H1 (cell line): Measurements from ENCODE around the gene KHSRP. TPM values are rescaled to one million over a fixed set of nuclear protein-coding genes. Genes with fewer than 3 reads are reported as not detected.

Source experiments
- CTCF ChIA-PET: fragments of 300-600 bp; sonication (Branson Sonifier 250); formaldehyde crosslinking; loops from one replicate; lab custom pipeline; 2021; ENCODE audit not compliant: partially characterized antibody; lab: Charles Lee
- POLR2A ChIA-PET: fragments of 300-600 bp; sonication (Branson Sonifier 250); formaldehyde crosslinking; loops from one replicate; lab custom pipeline; 2021; ENCODE audit warnings: inconsistent platforms; ENCODE audit not compliant: partially characterized antibody; lab: Charles Lee
- DNase-seq, 2 experiments: peaks; one replicate each; pipeline versions ENCODE4 v3.0.0 to v3.0.0-alpha.2; 2010 to 2022; ENCODE audit warnings: low spot score in 2 of 2, low read depth in 1 of 2, mixed read lengths in 1 of 2
- FAIRE-seq: peaks from 2 replicates; lab custom pipeline; 2011; peaks lifted over from hg19 to GRCh38; lab: Jason Lieb, UNC
- H2AFZ ChIP-seq: 2 replicates; pipeline ENCODE4 v1.8.1; 2012; ENCODE audit warnings: low read length, inconsistent platforms
- H2AK5ac ChIP-seq: 2 replicates; pipeline ENCODE4 v1.6.1; 2013; ENCODE audit warnings: low read depth, low read length
- H2BK120ac ChIP-seq: replicated peaks from 2 replicates; pipeline ENCODE3; 2013; ENCODE audit warnings: low read depth, low read length, inconsistent platforms
- H2BK12ac ChIP-seq: 2 replicates; pipeline ENCODE4 v1.6.1; 2013; ENCODE audit warnings: low read depth, low read length
- H2BK15ac ChIP-seq: 2 replicates; pipeline ENCODE4 v1.6.1; 2013; ENCODE audit warnings: low read length
- H2BK20ac ChIP-seq: 2 replicates; pipeline ENCODE4 v1.6.1; 2013; ENCODE audit warnings: low read length
- H2BK5ac ChIP-seq: 2 replicates; pipeline ENCODE4 v1.6.1; 2013; ENCODE audit warnings: low read depth, low read length
- H3K14ac ChIP-seq: 2 replicates; pipeline ENCODE4 v1.6.1; 2013; ENCODE audit warnings: inconsistent platforms; ENCODE audit not compliant: insufficient read length
- H3K18ac ChIP-seq: 2 replicates; pipeline ENCODE4 v1.6.1; 2013; ENCODE audit warnings: low read length; ENCODE audit errors: extremely low read depth
- H3K23ac ChIP-seq: 2 replicates; pipeline ENCODE4 v1.6.1; 2013; ENCODE audit warnings: inconsistent platforms; ENCODE audit not compliant: insufficient read length
- H3K23me2 ChIP-seq: 2 replicates; pipeline ENCODE4 v1.6.1; 2013; ENCODE audit warnings: low read depth, low read length
- H3K27ac ChIP-seq: 2 replicates; pipeline ENCODE4 v1.6.1; 2011; ENCODE audit warnings: low read depth, low read length, inconsistent platforms
- H3K27me3 ChIP-seq, 4 experiments: replicated peaks in 1 of 4; 1 replicate in 1 of 4; 2 replicates in 3 of 4; pipeline versions ENCODE4 v1.6.1 to v1.8.1; 2011 to 2013; ENCODE audit warnings: low read length in 3 of 4, mild to moderate bottlenecking in 3 of 4, inconsistent platforms in 2 of 4, mixed read lengths in 2 of 4, moderate library complexity in 1 of 4; ENCODE audit not compliant: control insufficient read depth in 3 of 4, insufficient read depth in 3 of 4; ENCODE audit errors: extremely low read depth in 1 of 4
- H3K36me3 ChIP-seq, 4 experiments: 2 replicates each; pipeline versions ENCODE4 v1.6.1 to v1.8.1; 2011 to 2013; ENCODE audit warnings: mild to moderate bottlenecking in 4 of 4, low read length in 3 of 4, moderate library complexity in 2 of 4, control low read depth in 1 of 4, inconsistent platforms in 1 of 4; ENCODE audit not compliant: insufficient read depth in 4 of 4, control insufficient read depth in 2 of 4
- H3K4ac ChIP-seq: replicated peaks from 2 replicates; pipeline ENCODE3; 2013; ENCODE audit warnings: low read length, low read depth, mixed read lengths, inconsistent platforms; ENCODE audit not compliant: insufficient read length
- H3K4me1 ChIP-seq, 4 experiments: replicated peaks in 1 of 4; 1 replicate in 1 of 4; 2 replicates in 3 of 4; pipeline versions ENCODE4 v1.6.1 to v1.8.1; 2011 to 2013; ENCODE audit warnings: low read length in 3 of 4, inconsistent platforms in 2 of 4, mixed read lengths in 1 of 4; ENCODE audit not compliant: insufficient read depth in 4 of 4, control insufficient read depth in 3 of 4
- H3K4me2 ChIP-seq, 2 experiments: 2 replicates each; pipeline versions ENCODE4 v1.6.1 to v1.8.1; 2011 to 2013; ENCODE audit warnings: low read depth in 2 of 2, low read length in 2 of 2, control low read depth in 1 of 2, inconsistent platforms in 1 of 2, mild to moderate bottlenecking in 1 of 2; ENCODE audit not compliant: insufficient read depth in 1 of 2
- H3K4me3 ChIP-seq, 4 experiments: fragments of 200-600, 300-600 bp in 1 of 4; sonication (generic), shearing (Covaris generic), sonication (Bioruptor Twin) in 1 of 4; 2 replicates each; pipeline versions ENCODE4 v1.5.1 to v1.8.1; 2011 to 2016; ENCODE audit warnings: low read length in 4 of 4, low read depth in 3 of 4, control low read depth in 2 of 4, inconsistent platforms in 2 of 4, mild to moderate bottlenecking in 2 of 4, mixed read lengths in 1 of 4, moderate library complexity in 1 of 4; ENCODE audit not compliant: insufficient read depth in 2 of 4; ENCODE audit errors: extremely low read depth in 1 of 4
- H3K56ac ChIP-seq: replicated peaks from 2 replicates; pipeline ENCODE3; 2013; ENCODE audit warnings: low read depth, mild to moderate bottlenecking, mixed read lengths, low read length, inconsistent platforms; ENCODE audit not compliant: insufficient read length
- H3K79me1 ChIP-seq: 2 replicates; pipeline ENCODE4 v1.6.1; 2013; ENCODE audit warnings: low read depth, low read length, control low read depth
- H3K79me2 ChIP-seq, 2 experiments: 2 replicates each; pipeline versions ENCODE4 v1.6.1 to v1.8.1; 2012 to 2013; ENCODE audit warnings: low read length in 2 of 2, mild to moderate bottlenecking in 2 of 2, inconsistent platforms in 1 of 2; ENCODE audit not compliant: insufficient read depth in 2 of 2, control insufficient read depth in 1 of 2
- H3K9ac ChIP-seq, 4 experiments: replicated peaks in 1 of 4; 1 replicate in 1 of 4; 2 replicates in 3 of 4; pipeline versions ENCODE4 v1.6.1 to v1.8.1; 2011 to 2013; ENCODE audit warnings: low read depth in 3 of 4, low read length in 3 of 4, control low read depth in 2 of 4, mild to moderate bottlenecking in 2 of 4, moderate library complexity in 2 of 4, inconsistent platforms in 1 of 4; ENCODE audit errors: extremely low read depth in 1 of 4
- H3K9me3 ChIP-seq, 2 experiments: 2 replicates each; pipeline versions ENCODE4 v1.6.1 to v1.8.1; 2012 to 2013; ENCODE audit warnings: mild to moderate bottlenecking in 2 of 2, moderate library complexity in 2 of 2, control low read depth in 1 of 2, inconsistent platforms in 1 of 2, low read depth in 1 of 2, low read length in 1 of 2, mixed read lengths in 1 of 2; ENCODE audit not compliant: insufficient read depth in 2 of 2
- H4K20me1 ChIP-seq, 2 experiments: replicated peaks in 1 of 2; 2 replicates each; pipeline versions ENCODE3 to v1.8.1; 2011 to 2013; ENCODE audit warnings: inconsistent platforms in 2 of 2, low read length in 2 of 2, mild to moderate bottlenecking in 1 of 2; ENCODE audit not compliant: insufficient read depth in 2 of 2, control insufficient read depth in 1 of 2
- H4K5ac ChIP-seq: 2 replicates; pipeline ENCODE4 v1.6.1; 2013; ENCODE audit warnings: low read length, low read depth, mixed read lengths, inconsistent platforms; ENCODE audit not compliant: insufficient read length
- H4K8ac ChIP-seq: 2 replicates; pipeline ENCODE4 v1.8.0; 2013; ENCODE audit warnings: mild to moderate bottlenecking, moderate library complexity, low read length, inconsistent platforms; ENCODE audit not compliant: insufficient read depth; ENCODE audit errors: extremely low read depth
- H4K91ac ChIP-seq: replicated peaks from 2 replicates; pipeline ENCODE3; 2013; ENCODE audit warnings: low read length, mixed read lengths, inconsistent platforms; ENCODE audit not compliant: insufficient read length
- KDM5A ChIP-seq: fragments of 200-600 bp; IDR thresholded peaks from 2 replicates; pipeline ENCODE4 v1.7.1; 2012; ENCODE audit warnings: mild to moderate bottlenecking, low read length, inconsistent platforms, mixed read lengths
- RBBP5 ChIP-seq: IDR thresholded peaks from 2 replicates; pipeline ENCODE4 v1.7.1; 2012; ENCODE audit warnings: low read depth, mild to moderate bottlenecking, inconsistent platforms, low read length, moderate library complexity, borderline replicate concordance
- SAP30 ChIP-seq: fragments of 300-600 bp; sonication (generic); IDR thresholded peaks from 2 replicates; pipeline ENCODE4 v1.7.1; 2012; ENCODE audit warnings: low read length, moderate library complexity, mild to moderate bottlenecking, inconsistent platforms; ENCODE audit not compliant: insufficient read depth, insufficient replicate concordance
- SIN3A ChIP-seq, 2 experiments: IDR thresholded peaks in 1 of 2; conservative IDR thresholded peaks in 1 of 2; 2 replicates each; pipeline ENCODE4 v1.6.1; 2011 to 2012; ENCODE audit warnings: low read length in 2 of 2, improper control_type of control experiment in 1 of 2, low read depth in 1 of 2, mild to moderate bottlenecking in 1 of 2
- TAF1 ChIP-seq: IDR thresholded peaks from 2 replicates; pipeline ENCODE4 v1.6.1; 2011; ENCODE audit warnings: mild to moderate bottlenecking, low read depth, low read length
- TAF7 ChIP-seq: optimal IDR thresholded peaks from 2 replicates; pipeline ENCODE3; 2011; ENCODE audit warnings: low read depth, mild to moderate bottlenecking, inconsistent platforms, low read length, moderate library complexity, borderline replicate concordance
- WGBS, 2 experiments: shearing (Covaris generic) in 1 of 2; methylation state at CpG; one replicate each; pipeline versions ENCODE4 v1.1.6 to v1.1.7; 2013 to 2015; ENCODE audit warnings: low lambda C conversion rate in 2 of 2, mixed read lengths in 2 of 2, inconsistent platforms in 1 of 2, low coverage in 1 of 2, missing lambda C conversion rate in 1 of 2; ENCODE audit not compliant: insufficient replicate concordance in 2 of 2, insufficient coverage in 1 of 2, insufficient read length in 1 of 2; ENCODE audit errors: extremely low coverage in 1 of 2, missing lambda C conversion rate in 1 of 2; 5-methylcytosine and 5-hydroxymethylcytosine counted together
- polyA plus RNA-seq, 7 experiments: library from polyadenylated mRNA; depleted of rRNA in 3 of 7; stranded (reverse) in 5 of 7; unstranded in 2 of 7; fragments of >200 nt in 5 of 7; fragments of 200-250 nt in 2 of 7; gene quantifications; 1 replicate in 5 of 7; 2 replicates in 1 of 7; 4 replicates in 1 of 7; pipeline versions ENCODE4 v1.2.1 to v1.2.3, GENCODE V29; 2011 to 2013; ENCODE audit warnings: missing spikeins in 2 of 7, mixed read lengths in 2 of 7
- total RNA-seq: library from RNA; stranded (reverse); fragmentation: NEBNext Ultra II Directional; extraction: Animal tissue kit (Norgen Biotek cat#: 25700); gene quantifications from 2 replicates; pipeline ENCODE4 v1.2.1, GENCODE V29; 2021
- TF ChIP-seq, protein P1 (sequence below): IDR thresholded peaks from 2 replicates; pipeline ENCODE4 v1.6.1; 2012; ENCODE audit warnings: inconsistent platforms

KHSRP gene
- total and polyA plus RNA-seq, 2 of the 8 experiments (the other 6 are each of a cell fraction or from before 2014, with no cell fraction given), result 143 to 573 TPM

DNA sequence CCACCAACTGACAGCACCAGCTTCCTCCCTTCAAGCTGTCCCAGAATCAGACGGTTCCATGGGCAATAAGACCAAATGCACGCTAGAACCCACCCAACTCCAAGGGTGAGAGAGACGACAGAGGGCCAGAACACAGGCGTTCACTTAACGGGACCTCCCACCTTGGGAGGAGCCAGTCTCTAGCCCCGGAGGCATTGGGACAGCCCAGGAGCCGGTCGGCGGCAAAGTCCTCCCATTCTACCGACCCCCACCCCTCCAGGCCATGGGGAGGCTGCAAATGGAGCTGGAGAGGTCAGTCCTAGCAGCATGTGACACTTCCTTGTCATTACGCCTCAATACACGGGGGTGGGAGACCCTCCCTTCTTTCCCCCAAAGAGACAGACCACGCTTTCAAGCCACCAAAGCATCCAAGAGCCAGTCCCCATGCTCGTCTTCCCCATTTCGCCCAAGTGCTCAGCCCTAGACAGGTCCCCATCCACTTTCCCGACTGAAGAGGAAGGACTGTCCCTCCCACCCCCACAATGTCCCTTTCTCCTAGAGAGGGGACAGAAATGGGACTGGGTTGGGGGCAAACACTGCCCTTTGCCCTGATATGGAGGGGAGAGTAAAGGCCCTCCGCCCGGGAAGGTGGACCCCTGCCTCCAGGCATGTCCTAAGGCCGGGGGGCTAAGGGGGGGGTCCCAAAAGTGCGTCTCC is 964 bp downstream of the KHSRP start:
- Histone ChIP-seq H2BK20ac (no peak overlapping the region), H3K9me3 (peaks cover 0 to 5% of the 10 kb centered on the region in 2 experiments; a peak in 2 of 4 replicates), H3K79me2 (peaks cover 34 to 55% of the 10 kb centered on the region in 2 experiments), H3K27me3 (no peaks in the 10 kb centered on the region; a peak in 1 of 7 replicates), H3K23ac (no peak overlapping the region), H2BK5ac (peak overlapping the region; percentile 71; the same call in 1 of the 2 replicates), H3K9ac (peak overlapping the region; percentile 68 to 98 (median 78)), H3K4me2 (peak overlapping the region; percentile 90 to 95), H3K14ac (no peak overlapping the region), H2BK15ac (no peak overlapping the region), H3K4me3 (peak overlapping the region; percentile 77 to 100 (median 96)), H2AFZ (no peak overlapping the region), H2BK120ac (no peak overlapping the region), H3K23me2 (peaks cover 8% of the 10 kb centered on the region), H3K56ac (peak overlapping the region; percentile 77), H4K8ac (no peak overlapping the region), H4K20me1 (peaks cover 45 to 52% of the 10 kb centered on the region in 2 experiments), H3K79me1 (peaks cover 11% of the 10 kb centered on the region), H2AK5ac (0 out of 2 replicates have a peak overlapping the region, but pooled peaks have one; percentile 5), H3K4me1 (peaks cover 0 to 4% (median 0%) of the 10 kb centered on the region in 4 experiments; a peak in 2 of 7 replicates), H3K4ac (no peak overlapping the region), H4K91ac (peak overlapping the region; percentile 73), H4K5ac (peak overlapping the region; percentile 15), H3K36me3 (peaks cover 26 to 37% (median 35%) of the 10 kb centered on the region in 4 experiments), H3K18ac (peak overlapping the region; percentile 60), H3K27ac (peak overlapping the region; percentile 65), H2BK12ac (no peak overlapping the region)
- POLR2A ChIA-PET, result interaction anchor here (0.7 to 4.2 kb wide), 18 partner anchors 9 to 340 kb away, joined by 3 to 26 read pairs (median 3); partner anchors contain the start of gene GTF2F1
- DNase-seq, result peak in 1 of 2 experiments; percentile 53
- CTCF ChIA-PET, result interaction anchor here (1.0 kb wide), 1 partner anchor 47 kb away, joined by 3 read pairs; no protein-coding TSS in a partner anchor
- 13% methylated on average over 16 of the region's 20 CpGs; no CpG with 5 or more reads in 1 of the 2 experiments for WGBS, 2 experiments
- no peak for TF ChIP-seq KDM5A
- peak; percentile 17 to 64; a peak in 1 of 4 replicates for TF ChIP-seq SIN3A (conservative IDR thresholded peaks at IDR 0.05 in 1 of 2, IDR thresholded peaks at IDR 0.05 in 1 of 2; ENCODE audit: low read depth in 1 of 2, low read length in 2 of 2)
- 0 out of 2 replicates have a peak, but pooled peaks have one; percentile 6 for TF ChIP-seq RBBP5
- TF ChIP-seq, protein P1, sequence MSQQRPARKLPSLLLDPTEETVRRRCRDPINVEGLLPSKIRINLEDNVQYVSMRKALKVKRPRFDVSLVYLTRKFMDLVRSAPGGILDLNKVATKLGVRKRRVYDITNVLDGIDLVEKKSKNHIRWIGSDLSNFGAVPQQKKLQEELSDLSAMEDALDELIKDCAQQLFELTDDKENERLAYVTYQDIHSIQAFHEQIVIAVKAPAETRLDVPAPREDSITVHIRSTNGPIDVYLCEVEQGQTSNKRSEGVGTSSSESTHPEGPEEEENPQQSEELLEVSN, result no peak
- no peak for TF ChIP-seq TAF7
- TF ChIP-seq SAP30, result peak; percentile 57
- no peak for TF ChIP-seq TAF1
- no peak for FAIRE-seq
